HFFc6 (cell line): ENCODE results near the gene EIPR1. TPM values are rescaled to one million over a fixed set of nuclear protein-coding genes. Genes with fewer than 3 reads are reported as not detected.

Experiments
- DNase-seq: peaks from one replicate; pipeline ENCODE4 v3.0.0-alpha.2; 2018
- H3K27ac Mint-ChIP-seq: 2 replicates; pipeline ENCODE4 v1.8.0; 2020; ENCODE audit warnings: mild to moderate bottlenecking, mixed read lengths
- H3K27me3 Mint-ChIP-seq: 2 replicates; pipeline ENCODE4 v1.8.0; 2021; ENCODE audit warnings: mild to moderate bottlenecking, moderate library complexity, mixed read lengths; ENCODE audit not compliant: insufficient read depth
- H3K36me3 Mint-ChIP-seq: 2 replicates; pipeline ENCODE4 v1.8.0; 2021; ENCODE audit warnings: low read depth, mixed read lengths
- H3K4me1 Mint-ChIP-seq: 2 replicates; pipeline ENCODE4 v1.8.0; 2020; ENCODE audit warnings: low read depth, mixed read lengths
- H3K4me3 Mint-ChIP-seq: 2 replicates; pipeline ENCODE4 v1.8.0; 2020; ENCODE audit warnings: mild to moderate bottlenecking, moderate library complexity, mixed read lengths
- H3K9me3 Mint-ChIP-seq: 2 replicates; pipeline ENCODE4 v1.8.0; 2020; ENCODE audit warnings: mild to moderate bottlenecking, mixed read lengths
- CTCF ChIP-seq: fragments of 200-600 bp; sonication (generic); IDR thresholded peaks from 2 replicates; pipeline ENCODE4 v1.5.0; 2021; ENCODE audit warnings: antibody characterized with exemption, mild to moderate bottlenecking
- total RNA-seq, 6 experiments: library from RNA; stranded (reverse); fragmentation: NEBNext Ultra II Directional; extraction: Animal tissue kit (Norgen Biotek cat#: 25700); gene quantifications; 2 replicates in 1 of 6; 3 replicates in 5 of 6; pipeline ENCODE4 v1.2.3, GENCODE V29; 2021

Gene EIPR1
- total RNA-seq, 6 experiments from 2014 or later = 26.6 to 30.9 (median 28.8) TPM

GRCh38 chr2:3422161-3422779 lies 44.7 kb upstream of the EIPR1 start:
- H3K36me3 Mint-ChIP-seq = peaks cover 16% of the 10 kb centered on the region

GRCh38 chr2:3421580-3421979 lies 44.0 kb upstream of the EIPR1 start:
- H3K4me3 Mint-ChIP-seq = no peak overlapping the region
- no peaks in the 10 kb centered on the region for H3K4me1 Mint-ChIP-seq
- TF ChIP-seq CTCF = no peak
- DNase-seq = no peak
- no peaks in the 10 kb centered on the region; the same call in none of the 2 replicates for H3K27me3 Mint-ChIP-seq
- H3K9me3 Mint-ChIP-seq = no peaks in the 10 kb centered on the region
- peaks cover 16% of the 10 kb centered on the region for H3K36me3 Mint-ChIP-seq
- H3K27ac Mint-ChIP-seq = no peak overlapping the region

More at GRCh38 chr2:3422161-3422779, 44.7 kb upstream of the EIPR1 start:
- no peak overlapping the region for H3K4me3 Mint-ChIP-seq
- H3K4me1 Mint-ChIP-seq = no peaks in the 10 kb centered on the region
- H3K9me3 Mint-ChIP-seq = no peaks in the 10 kb centered on the region
- H3K27me3 Mint-ChIP-seq = no peaks in the 10 kb centered on the region; the same call in none of the 2 replicates
- H3K27ac Mint-ChIP-seq = no peak overlapping the region
- no peak for TF ChIP-seq CTCF
- DNase-seq = no peak

- Mint-ChIP-seq H3K27ac (no peak overlapping the region), H3K4me3 (no peak overlapping the region), H3K36me3 (peaks cover 16% of the 10 kb centered on the region), H3K27me3 (no peaks in the 10 kb centered on the region; the same call in none of the 2 replicates), H3K4me1 (no peaks in the 10 kb centered on the region), H3K9me3 (no peaks in the 10 kb centered on the region)
- no peak for DNase-seq
- no peak for TF ChIP-seq CTCF
These were observed 43.3 kb upstream of the EIPR1 start for GRCh38 chr2:3420769-3421397.

- no peak for TF ChIP-seq CTCF
- H3K4me1 Mint-ChIP-seq = no peaks in the 10 kb centered on the region
- H3K27me3 Mint-ChIP-seq = no peaks in the 10 kb centered on the region; the same call in none of the 2 replicates
- H3K9me3 Mint-ChIP-seq = no peaks in the 10 kb centered on the region
- no peak overlapping the region for H3K4me3 Mint-ChIP-seq
- no peak for DNase-seq
- H3K36me3 Mint-ChIP-seq = peaks cover 16% of the 10 kb centered on the region
- H3K27ac Mint-ChIP-seq = no peak overlapping the region
These were observed 42.6 kb upstream of the EIPR1 start for GRCh38 chr2:3420076-3420768.

- no peak for DNase-seq
- no peak for TF ChIP-seq CTCF
- Mint-ChIP-seq H3K4me3 (no peak overlapping the region), H3K4me1 (no peaks in the 10 kb centered on the region), H3K27me3 (no peaks in the 10 kb centered on the region; the same call in none of the 2 replicates), H3K27ac (no peak overlapping the region), H3K36me3 (peaks cover 9% of the 10 kb centered on the region), H3K9me3 (no peaks in the 10 kb centered on the region)
These were observed 41.3 kb upstream of the EIPR1 start for GRCh38 chr2:3418766-3419404.
